Adipocyte (in vitro differentiated cells): ENCODE results near the gene MBOAT2.

Experiments used
- DNase-seq: peaks from one replicate; pipeline ENCODE4 v3.0.0-alpha.2; 2015; ENCODE audit warnings: low read depth
- H3K27me3 ChIP-seq: replicated peaks from 2 replicates; pipeline ENCODE4 v1.7.0; 2013; ENCODE audit warnings: mild to moderate bottlenecking, low read length, moderate library complexity; ENCODE audit not compliant: control insufficient read depth, insufficient read depth
- H3K36me3 ChIP-seq: 2 replicates; pipeline ENCODE4 v1.7.0; 2013; ENCODE audit warnings: low read length, mild to moderate bottlenecking, moderate library complexity; ENCODE audit not compliant: control insufficient read depth, insufficient read depth, severe bottlenecking
- H3K4me1 ChIP-seq: 2 replicates; pipeline ENCODE4 v1.7.0; 2013; ENCODE audit warnings: mild to moderate bottlenecking, low read length, moderate library complexity; ENCODE audit not compliant: control insufficient read depth, insufficient read depth
- H3K4me3 ChIP-seq: 2 replicates; pipeline ENCODE4 v1.7.0; 2013; ENCODE audit warnings: mild to moderate bottlenecking, low read length, moderate library complexity
- H3K9ac ChIP-seq: 2 replicates; pipeline ENCODE4 v1.7.0; 2013; ENCODE audit warnings: mild to moderate bottlenecking, low read length, moderate library complexity
- H3K9me3 ChIP-seq: 2 replicates; pipeline ENCODE4 v1.7.0; 2013; ENCODE audit warnings: mild to moderate bottlenecking, low read length, moderate library complexity; ENCODE audit not compliant: control insufficient read depth

Gene MBOAT2

DNA sequence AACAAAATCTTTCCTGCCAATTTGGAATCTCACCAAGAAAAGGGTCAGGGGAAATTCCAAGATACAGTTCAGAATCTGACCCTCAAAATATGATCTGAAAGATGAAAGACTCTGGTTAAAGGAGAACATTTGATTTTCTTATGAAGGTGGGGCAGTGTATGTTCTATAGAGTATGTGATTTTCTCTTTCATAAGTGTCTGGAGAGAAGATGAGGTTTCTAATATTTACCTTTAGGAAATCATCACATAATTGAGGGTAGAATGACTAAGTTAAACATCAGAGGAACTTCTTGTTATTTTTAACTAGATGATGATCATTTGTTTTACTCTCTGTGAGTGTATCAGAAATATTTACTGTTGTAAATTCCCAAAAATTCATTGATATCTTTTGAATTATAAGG lies 27.8 kb upstream of the MBOAT2 start:
- Histone ChIP-seq H3K9ac (no peak overlapping the region), H3K27me3 (peaks cover 2% of the 10 kb centered on the region), H3K9me3 (no peaks in the 10 kb centered on the region), H3K36me3 (no peaks in the 10 kb centered on the region), H3K4me1 (peaks cover 14% of the 10 kb centered on the region), H3K4me3 (no peak overlapping the region)
- no peak for DNase-seq

DNA sequence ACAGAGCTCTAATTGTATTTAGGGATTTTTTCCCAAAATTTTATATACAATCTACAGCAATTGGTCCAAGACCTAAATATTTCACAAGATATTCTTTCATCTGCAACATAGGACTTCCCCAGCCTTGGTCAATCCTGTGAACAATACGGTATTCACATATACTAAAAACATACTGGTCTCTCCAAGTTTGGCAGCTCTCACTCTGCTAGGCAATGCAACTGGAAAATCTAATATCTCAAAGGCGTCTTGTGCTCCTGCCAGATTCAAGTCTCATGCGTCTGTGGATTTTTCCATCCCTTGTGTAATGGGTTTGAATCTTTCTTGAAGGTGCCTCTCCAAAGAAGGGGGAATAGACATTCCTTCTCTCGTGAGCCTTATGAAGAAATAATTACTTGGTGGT lies 27.4 kb upstream of the MBOAT2 start:
- no peaks in the 10 kb centered on the region for H3K9me3 ChIP-seq
- no peaks in the 10 kb centered on the region for H3K36me3 ChIP-seq
- H3K4me3 ChIP-seq: no peak overlapping the region
- H3K9ac ChIP-seq: no peak overlapping the region
- DNase-seq: peak; percentile 7
- H3K4me1 ChIP-seq: peaks cover 14% of the 10 kb centered on the region
- H3K27me3 ChIP-seq: peaks cover 4% of the 10 kb centered on the region

DNA sequence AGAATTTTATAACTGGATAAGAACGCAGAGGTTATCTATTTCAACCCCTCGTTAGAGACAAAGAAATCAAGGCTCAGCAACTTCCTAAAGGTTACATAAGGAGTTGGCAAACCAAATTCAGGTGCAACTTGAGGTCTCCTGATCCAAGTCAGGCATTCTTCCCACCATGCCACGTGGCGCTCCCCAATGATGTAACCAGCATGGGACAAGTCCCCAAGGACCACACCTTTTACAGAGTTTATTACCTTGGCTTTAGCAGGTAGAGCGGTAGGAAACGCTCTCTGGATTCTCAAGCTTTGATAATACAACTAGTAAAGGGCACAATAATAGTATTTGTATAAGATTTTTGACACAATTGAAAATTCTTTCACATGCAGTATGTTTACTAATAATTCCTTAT lies 26.7 kb upstream of the MBOAT2 start:
- no peaks in the 10 kb centered on the region for H3K36me3 ChIP-seq
- no peak for DNase-seq
- H3K9ac ChIP-seq: no peak overlapping the region
- no peaks in the 10 kb centered on the region for H3K9me3 ChIP-seq
- no peak overlapping the region for H3K4me3 ChIP-seq
- H3K4me1 ChIP-seq: peaks cover 14% of the 10 kb centered on the region
- H3K27me3 ChIP-seq: peaks cover 7% of the 10 kb centered on the region

DNA sequence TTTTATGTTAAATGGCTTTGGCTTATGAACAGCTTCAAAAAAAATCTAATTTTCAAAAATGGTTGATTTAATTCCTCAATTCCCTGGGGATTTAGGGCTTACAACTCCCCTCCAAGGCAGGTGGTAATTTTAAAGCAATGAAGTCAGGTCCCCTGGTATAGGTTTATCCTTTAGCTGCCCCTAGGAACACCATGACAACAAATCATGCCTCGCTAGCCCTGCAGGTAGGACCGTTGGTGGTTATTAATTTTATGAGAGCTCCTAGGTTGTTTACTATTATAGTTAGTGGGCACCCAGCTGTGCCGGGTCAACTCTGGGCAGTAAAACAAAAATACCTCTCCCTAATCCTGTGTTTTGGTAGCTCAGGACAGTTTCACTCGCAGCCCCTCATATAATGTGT lies 26.2 kb upstream of the MBOAT2 start:
- DNase-seq: no peak
- Histone ChIP-seq H3K4me3 (no peak overlapping the region), H3K36me3 (no peaks in the 10 kb centered on the region), H3K4me1 (peaks cover 14% of the 10 kb centered on the region), H3K27me3 (peaks cover 7% of the 10 kb centered on the region), H3K9me3 (no peaks in the 10 kb centered on the region), H3K9ac (no peak overlapping the region)

DNA sequence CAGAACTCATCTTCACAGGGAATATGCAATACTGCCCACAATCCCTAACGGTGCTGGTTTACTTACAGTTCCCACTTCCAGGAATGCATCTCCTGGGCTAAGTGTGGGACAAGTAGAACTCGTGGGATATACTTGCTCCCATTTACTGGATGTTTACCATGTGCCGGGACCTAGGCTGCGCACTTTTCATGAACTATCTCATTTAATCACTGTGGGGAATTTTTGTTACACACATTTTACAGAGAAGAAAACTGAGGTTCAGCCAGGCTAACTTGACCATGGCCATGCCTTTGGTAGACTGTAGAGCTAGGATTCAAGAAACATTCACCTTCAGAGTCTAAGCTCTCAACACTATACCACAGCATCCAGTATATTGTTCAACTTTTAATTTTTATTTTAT lies 24.4 kb upstream of the MBOAT2 start:
- Histone ChIP-seq H3K9me3 (no peaks in the 10 kb centered on the region), H3K27me3 (peaks cover 7% of the 10 kb centered on the region), H3K4me1 (peaks cover 14% of the 10 kb centered on the region), H3K36me3 (no peaks in the 10 kb centered on the region), H3K9ac (no peak overlapping the region), H3K4me3 (no peak overlapping the region)
- DNase-seq: no peak

DNA sequence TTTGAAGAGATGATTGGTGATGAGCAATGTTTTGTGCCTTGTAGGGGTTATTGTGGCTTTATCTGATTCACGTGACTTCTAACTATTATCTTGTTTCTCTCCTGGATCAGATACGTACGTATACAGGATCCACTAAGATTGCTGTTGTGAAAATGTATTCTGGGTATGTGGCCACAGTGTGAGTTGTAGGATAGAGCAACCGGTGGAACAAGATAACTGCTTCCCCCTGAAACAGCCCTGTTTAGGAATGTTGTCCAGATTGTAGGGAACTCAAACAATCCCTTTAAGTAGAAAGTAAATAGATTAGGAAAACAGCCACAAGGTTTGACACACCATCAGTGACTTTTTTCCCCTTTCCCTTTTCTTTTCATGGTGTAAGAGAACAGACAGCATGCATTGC lies 22.3 kb upstream of the MBOAT2 start:
- DNase-seq: no peak
- no peak overlapping the region for H3K9ac ChIP-seq

DNA sequence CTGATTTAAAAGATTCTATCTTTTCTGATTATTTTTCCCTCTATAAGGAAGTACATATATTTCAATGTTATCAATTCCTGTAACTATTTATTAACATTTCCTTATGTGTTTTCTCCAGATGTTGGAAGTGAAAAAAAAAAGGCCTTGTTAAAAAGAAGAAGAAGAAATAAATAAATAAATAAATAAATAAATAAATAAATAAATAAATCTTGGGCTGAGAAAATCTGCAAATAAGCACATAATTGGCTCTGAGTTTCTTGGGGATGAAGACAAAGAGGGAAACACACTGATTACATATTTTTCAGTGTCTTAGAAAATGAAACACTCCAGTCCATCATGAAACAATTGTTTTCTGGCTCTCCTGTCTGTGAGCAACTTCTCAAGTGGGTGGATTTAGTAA lies 21.1 kb upstream of the MBOAT2 start:
- H3K36me3 ChIP-seq: no peaks in the 10 kb centered on the region
- H3K27me3 ChIP-seq: peaks cover 7% of the 10 kb centered on the region
- H3K9ac ChIP-seq: no peak overlapping the region
- no peaks in the 10 kb centered on the region for H3K9me3 ChIP-seq
- DNase-seq: no peak
- no peaks in the 10 kb centered on the region for H3K4me1 ChIP-seq
- no peak overlapping the region for H3K4me3 ChIP-seq

More for the DNA sequence above, 22.3 kb upstream of the MBOAT2 start:
- Histone ChIP-seq H3K4me3 (no peak overlapping the region), H3K36me3 (no peaks in the 10 kb centered on the region), H3K27me3 (peaks cover 7% of the 10 kb centered on the region), H3K4me1 (peaks cover 6% of the 10 kb centered on the region), H3K9me3 (no peaks in the 10 kb centered on the region)

DNA sequence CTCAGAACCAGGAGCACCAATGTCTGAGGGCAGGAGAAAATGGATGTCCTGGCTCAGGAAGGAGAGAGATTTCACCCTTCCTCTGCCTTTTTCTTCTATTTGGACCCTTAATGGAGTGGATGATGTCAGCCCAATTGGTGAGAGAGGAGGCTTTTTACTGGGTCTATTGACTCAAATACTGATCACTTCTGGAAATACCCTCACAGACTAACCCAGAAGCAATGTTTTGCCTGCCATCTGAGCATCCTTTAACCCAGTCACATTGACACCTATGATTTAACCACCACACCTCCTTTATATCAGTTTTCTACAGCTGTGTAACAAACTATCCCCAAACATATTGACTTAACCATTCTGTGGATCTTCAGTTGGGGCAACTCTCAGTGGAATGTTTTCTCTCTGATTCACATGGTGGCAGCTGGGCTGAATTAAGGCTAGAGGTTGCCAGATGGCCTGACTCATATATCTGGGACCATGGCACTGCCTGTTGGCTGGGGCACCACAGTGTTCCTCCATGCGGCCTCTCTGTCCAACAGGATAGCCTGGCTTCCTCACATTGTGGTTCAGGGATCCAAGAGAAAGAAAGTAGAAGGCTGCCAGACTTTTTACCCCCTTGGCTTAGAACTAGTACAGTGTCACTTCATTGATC lies 18.2 kb upstream of the MBOAT2 start:
- Histone ChIP-seq H3K4me1 (no peaks in the 10 kb centered on the region), H3K9me3 (no peaks in the 10 kb centered on the region), H3K9ac (no peak overlapping the region), H3K27me3 (peaks cover 5% of the 10 kb centered on the region), H3K36me3 (no peaks in the 10 kb centered on the region), H3K4me3 (no peak overlapping the region)
- DNase-seq: no peak

DNA sequence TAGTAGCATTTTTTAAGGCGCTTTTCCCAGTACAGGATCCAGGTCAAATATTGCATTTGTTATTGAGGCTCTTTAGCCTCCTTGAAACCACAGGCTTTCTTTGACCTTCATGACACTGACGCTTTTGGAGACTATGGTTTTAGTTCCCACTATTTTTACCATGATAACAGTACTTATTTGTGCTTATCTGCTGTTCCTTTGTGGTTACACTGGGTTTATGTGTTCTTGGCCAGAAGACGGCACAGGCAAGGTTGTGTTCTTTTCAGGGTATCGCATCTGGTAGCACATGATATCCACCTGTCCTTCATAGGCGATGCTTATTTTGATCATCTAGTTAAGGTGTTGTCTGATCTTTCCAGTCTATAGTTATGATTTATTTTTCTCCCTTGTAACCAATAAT lies 16.8 kb upstream of the MBOAT2 start:
- no peak overlapping the region for H3K4me3 ChIP-seq
- H3K36me3 ChIP-seq: no peaks in the 10 kb centered on the region
- H3K9ac ChIP-seq: no peak overlapping the region
- no peaks in the 10 kb centered on the region for H3K27me3 ChIP-seq
- no peaks in the 10 kb centered on the region for H3K9me3 ChIP-seq
- no peak for DNase-seq
- H3K4me1 ChIP-seq: no peaks in the 10 kb centered on the region

DNA sequence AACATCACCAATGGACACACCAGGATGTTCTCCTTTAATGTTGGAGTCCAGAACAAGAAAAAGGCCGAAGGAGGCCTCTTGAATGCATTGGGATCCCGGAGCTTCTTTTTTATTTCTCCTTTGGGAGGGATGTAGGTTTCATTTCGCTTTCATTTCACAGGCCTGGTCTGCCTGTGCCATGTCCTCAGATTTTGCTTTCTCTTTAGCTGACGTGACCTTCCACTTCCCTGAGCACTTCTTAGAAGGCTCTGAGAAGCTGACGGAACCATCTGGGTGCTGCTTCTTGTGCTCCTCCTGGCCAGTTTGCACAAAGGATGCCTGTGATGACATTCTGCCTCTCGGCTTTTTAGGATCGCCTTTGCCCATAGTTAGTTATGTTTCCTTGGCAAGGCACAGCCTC lies 15.1 kb upstream of the MBOAT2 start:
- no peaks in the 10 kb centered on the region for H3K9me3 ChIP-seq
- H3K4me3 ChIP-seq: peak overlapping the region; percentile 28
- DNase-seq: no peak
- peak overlapping the region; percentile 23 for H3K9ac ChIP-seq
- no peaks in the 10 kb centered on the region for H3K4me1 ChIP-seq
- H3K36me3 ChIP-seq: no peaks in the 10 kb centered on the region
- H3K27me3 ChIP-seq: peaks cover 9% of the 10 kb centered on the region

DNA sequence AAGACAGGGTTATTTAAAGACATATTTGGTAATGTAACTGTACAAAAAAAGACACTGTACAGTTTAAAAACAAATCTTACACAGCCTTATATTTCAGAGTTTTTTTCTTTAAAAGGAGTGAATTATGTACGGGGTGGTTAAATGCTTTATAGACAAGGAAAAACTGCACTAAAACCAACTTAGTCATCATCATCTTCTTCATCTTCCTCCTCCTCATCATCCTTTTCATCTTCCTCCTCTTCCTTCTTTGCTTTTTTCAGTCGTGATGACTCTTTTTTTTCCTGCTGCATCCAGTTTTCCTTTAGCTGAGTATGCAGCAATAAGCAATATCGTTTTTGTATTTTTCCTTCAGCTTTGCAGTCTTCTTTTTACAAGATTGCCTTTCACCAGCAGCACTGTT lies 14.6 kb upstream of the MBOAT2 start:
- Histone ChIP-seq H3K9ac (peak overlapping the region; percentile 23), H3K27me3 (peaks cover 13% of the 10 kb centered on the region), H3K4me3 (peak overlapping the region; percentile 28), H3K4me1 (no peaks in the 10 kb centered on the region), H3K36me3 (no peaks in the 10 kb centered on the region), H3K9me3 (no peaks in the 10 kb centered on the region)
- DNase-seq: no peak

DNA sequence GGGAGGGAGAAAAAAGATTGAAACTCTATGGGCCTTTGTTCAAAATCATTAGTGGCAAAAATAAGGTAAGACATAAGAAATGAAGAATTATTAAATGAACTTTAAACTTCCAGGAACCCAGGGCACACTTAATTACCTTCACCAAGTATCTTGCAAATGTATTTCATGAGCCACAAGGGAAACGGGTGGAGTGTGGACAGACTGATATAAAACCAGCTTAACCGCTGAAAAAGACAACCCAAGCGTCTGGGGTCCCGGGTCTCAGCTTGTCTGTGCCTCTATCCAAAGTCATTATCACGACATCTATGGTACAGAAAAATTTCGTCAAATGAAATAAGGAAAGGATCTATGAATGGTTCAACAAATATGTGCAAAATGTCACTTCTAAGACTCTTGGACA lies 13.9 kb upstream of the MBOAT2 start:
- no peak for DNase-seq
- Histone ChIP-seq H3K36me3 (no peaks in the 10 kb centered on the region), H3K4me1 (no peaks in the 10 kb centered on the region), H3K9me3 (no peaks in the 10 kb centered on the region), H3K9ac (no peak overlapping the region), H3K4me3 (no peak overlapping the region), H3K27me3 (peaks cover 19% of the 10 kb centered on the region)
